ENCODE measurements around the gene DYDC2.
"Not testable (repeated sequence)": the region's sequence is repeated elsewhere in the genome, so short reads cannot be mapped to it uniquely, and the experiment has no call there.

DYDC2 gene, protein sequence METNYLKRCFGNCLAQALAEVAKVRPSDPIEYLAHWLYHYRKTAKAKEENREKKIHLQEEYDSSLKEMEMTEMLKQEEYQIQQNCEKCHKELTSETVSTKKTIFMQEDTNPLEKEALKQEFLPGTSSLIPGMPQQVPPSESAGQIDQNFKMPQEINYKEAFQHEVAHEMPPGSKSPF

DNA sequence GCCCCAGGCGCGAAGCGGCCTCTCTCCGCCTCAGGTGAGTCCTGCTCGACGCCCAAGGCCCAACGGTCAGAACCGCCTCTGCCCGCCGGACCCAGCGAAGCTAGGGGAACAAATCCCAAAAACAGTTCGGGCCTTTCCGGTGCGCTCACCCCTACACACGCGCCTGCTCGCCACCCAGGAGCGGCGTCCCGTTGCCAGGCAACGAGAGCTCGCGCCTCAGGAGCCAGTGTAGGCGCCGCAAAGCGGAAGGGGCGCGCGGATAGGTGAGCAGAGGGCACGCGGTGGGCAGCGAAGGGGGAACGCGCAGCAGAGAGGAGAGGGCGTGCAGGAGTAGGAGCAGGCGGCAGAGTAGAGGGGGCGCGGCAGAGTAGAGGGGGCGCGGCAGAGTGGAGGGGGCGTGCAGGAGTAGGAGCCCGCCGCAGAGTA is at the start of gene DYDC2, which contains the start of gene DYDC1:
Gene DYDC2 (plus strand): TSS at position 219 of the 426 bp plus-strand sequence. CDS start 5,663 bp downstream, outside the sequence.
Gene DYDC1 (minus strand): TSS at position 193 of the 426 bp plus-strand sequence. CDS start 4,154 bp downstream, outside the sequence.
- FAIRE-seq (no peak), DNase-seq (ENCODE audit: insufficient read length, low spot score) (no peak)

DNA sequence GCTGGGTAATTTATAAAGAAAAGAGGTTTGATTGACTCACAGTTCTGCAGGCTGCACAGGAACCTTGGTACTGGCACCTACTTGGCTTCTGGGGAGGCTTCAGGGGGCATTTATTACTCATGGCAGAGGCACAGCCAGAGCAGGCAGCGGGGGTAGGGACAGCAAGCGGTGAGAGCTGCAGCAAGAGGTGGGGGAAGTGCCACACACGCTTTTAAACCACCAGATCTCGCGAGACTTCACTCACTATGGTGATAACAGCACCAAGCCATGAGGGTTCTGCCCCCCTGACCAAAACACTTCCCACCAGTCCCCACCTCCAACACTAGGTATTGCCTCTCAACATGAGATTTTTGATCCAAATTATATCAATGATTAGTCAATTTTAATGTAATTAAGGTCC is 43.1 kb upstream of the DYDC2 start:
- DNase-seq (ENCODE audit: insufficient read length, low spot score) (no peak), FAIRE-seq (no peak)

DNA sequence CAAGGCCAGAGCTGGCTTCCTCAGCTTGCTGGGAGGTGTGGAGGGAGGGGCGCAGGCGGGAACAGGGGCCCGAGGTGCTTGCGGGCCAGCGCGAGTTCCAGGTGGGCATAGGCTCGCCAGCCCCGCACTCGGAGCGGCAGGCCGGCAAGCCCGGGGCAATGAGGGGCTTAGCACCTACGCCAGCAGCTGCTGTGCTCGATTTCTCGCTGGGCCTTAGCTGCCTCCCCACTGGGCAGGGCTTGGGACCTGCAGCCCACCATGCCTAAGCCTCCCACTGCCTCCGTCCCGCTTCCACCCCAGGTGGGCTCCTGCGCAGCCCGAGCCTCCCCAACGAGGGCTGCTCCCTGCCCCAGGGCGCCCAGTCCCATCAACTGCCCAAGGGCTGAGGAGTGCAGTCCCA is 41.2 kb upstream of the DYDC2 start:
- FAIRE-seq = no peak

DNA sequence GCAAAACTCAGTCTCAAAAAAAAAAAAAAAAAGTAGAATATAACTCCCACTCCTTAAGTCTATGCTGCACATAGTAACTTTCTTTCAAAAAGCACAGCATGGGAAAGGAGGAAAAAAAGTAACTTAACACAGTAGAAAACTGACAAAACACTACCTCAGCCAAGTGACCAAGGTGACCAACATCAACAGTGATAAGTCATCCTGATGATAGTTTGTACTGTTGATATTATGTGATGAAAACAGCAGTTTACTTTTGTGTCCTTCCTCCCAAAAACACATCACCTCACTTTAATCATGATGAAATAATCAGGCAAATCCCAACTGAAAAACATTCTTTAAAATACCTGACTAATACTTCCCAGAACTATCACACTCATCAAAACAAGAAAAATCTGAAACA is 37.8 kb upstream of the DYDC2 start:
- DNase-seq (ENCODE audit: insufficient read length, low spot score) (no peak), FAIRE-seq (no peak)

More for the DNA sequence above, 41.2 kb upstream of the DYDC2 start:
- DNase-seq (ENCODE audit: insufficient read length, low spot score) = no peak

DNA sequence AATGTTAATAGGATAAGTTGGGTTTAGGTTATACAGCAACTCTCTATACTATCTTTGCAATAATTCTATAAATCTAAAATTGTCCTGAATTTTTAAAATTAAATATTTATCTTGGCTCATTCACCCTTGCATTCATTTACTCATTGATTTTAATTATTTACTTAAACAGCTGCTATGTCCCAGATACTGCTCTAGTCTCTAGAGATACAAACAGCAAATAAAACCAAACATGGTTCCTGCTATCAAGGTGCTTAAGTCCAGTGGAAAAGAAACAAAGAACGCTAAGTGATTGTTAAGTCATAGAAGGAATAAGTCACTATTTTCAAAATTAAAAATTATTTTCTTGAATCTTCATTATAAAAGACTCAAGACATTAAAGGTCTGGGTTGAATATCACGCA is 37.3 kb upstream of the DYDC2 start:
- FAIRE-seq (no peak), DNase-seq (ENCODE audit: insufficient read length, low spot score) (no peak)

DNA sequence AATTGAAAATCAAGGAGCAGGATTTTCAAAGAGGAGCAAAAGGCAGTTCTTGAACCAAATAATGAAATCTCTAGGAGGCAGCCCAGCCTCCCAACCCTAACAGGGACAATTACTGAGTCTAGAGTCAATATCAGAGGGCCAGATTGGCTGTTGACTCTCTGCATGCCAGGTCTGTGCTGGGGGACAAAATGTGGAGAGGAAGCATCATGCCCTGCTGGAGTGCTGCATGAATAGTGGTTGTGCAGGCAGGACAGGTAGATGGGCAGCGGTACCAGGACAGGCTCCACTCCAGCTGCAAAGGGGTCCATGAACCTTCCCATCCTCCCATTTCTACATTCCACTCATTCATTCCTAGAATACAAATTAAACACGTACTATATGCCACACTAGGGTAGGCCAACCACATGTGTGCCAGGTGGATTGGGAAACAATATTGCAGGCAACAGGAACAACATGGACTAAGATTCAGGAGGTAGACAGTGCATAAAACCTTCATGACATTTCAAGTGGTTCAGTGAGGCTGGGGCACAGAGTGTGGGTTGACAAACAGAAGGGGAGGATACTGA is 36.8 kb upstream of the DYDC2 start:
- FAIRE-seq (peak; percentile 16), DNase-seq (ENCODE audit: insufficient read length, low spot score) (no peak)

DNA sequence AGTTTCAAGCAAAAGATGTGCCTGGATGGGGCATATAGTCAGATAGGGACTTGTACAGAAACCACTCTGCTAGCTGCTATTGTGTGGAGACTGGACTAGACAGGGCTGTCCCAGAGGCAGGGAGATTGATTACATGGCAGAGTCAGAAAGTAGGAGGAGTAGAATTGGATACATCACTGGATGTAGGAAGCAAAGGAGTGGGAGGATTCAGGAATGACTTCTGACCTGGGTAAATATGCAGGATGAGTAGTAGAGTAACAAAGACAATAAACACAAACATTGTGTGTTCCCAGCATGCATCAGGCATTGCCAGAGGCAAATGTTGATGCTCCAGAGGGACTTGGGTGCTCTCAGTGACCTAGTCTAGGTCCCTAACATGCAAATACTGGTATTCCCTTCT is 36.2 kb upstream of the DYDC2 start:
- DNase-seq (ENCODE audit: insufficient read length, low spot score) (no peak), FAIRE-seq (no peak)

DNA sequence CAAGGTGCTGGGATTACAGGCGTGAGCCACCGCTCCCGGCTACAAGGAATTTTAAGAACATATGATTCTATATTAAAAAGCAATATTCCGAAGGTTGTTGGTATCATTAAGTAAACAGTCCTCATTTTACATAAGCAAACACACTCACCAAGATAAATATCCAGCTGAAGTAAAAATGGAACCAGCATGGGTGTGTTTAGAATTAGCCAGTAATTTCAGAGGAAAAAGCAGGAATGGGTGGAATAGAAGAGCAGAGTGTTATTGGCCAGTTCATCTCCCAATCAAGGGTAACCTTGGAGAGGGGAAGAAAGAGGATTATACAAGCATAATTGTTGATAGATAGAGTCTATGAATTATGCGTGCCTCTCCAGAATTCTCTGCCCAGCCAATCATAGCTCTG is 35.4 kb upstream of the DYDC2 start:
- FAIRE-seq = no peak
- DNase-seq (ENCODE audit: insufficient read length, low spot score) = no peak

DNA sequence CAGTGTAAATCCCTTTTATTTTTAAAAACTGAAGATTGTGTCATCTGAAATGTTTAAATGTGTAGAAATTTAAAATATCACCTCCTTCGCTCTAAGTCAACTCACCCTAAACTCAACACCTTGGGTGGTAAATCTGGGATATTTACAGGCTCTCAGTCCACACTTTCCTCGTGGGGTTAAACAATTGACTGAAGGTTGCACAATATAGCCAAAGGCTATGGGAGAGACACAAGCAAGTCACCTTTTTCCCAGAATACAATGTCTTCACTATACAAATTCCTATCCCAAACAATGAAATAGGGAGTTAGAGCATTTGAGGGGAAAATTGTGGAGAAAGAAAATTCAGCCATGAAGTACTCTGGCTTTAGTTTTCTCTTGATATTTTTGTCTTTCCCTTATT is 34.4 kb upstream of the DYDC2 start:
- FAIRE-seq = no peak

DNA sequence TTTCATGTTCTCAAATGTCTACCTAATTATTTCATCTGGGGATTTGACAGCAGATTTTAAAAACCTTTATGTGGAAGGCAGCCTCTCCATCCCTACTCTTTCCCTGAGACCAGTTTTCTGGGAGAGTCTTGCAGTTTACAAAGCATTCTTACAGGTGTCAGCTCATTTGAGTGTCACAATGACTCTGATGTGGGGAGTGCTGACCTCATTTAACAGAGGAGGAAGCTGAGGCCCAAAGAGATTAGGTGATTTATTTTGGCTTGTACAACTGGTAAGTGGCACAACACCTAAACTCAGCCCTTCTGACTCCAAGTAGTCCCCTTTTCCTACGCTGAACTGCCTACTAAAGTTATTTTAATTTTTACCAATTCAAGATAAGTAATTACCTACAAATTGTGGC is 33.9 kb upstream of the DYDC2 start:
- FAIRE-seq (no peak), DNase-seq (ENCODE audit: insufficient read length, low spot score) (no peak)

More for the DNA sequence above, 34.4 kb upstream of the DYDC2 start:
- DNase-seq (ENCODE audit: insufficient read length, low spot score) = no peak

DNA sequence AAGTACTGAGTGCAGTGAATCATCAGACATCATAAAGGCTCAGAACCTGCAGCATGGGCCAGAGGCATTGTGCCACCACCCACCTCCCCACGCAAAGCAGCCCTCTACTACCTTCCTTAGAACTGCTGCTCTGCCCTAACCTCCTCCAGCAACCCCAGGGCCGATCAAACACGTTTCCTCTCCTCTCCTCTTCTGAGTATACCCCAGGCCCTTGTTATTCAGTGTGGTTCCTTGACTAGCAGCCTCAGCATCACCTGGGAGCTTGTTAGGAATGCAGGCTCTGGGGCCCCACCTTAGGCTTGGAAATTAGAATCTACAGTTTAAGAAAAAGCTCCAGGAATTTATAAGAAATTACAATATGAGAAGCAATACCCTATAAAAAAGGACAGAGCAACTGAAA is 33.3 kb upstream of the DYDC2 start:
- DNase-seq (ENCODE audit: insufficient read length, low spot score) (no peak), FAIRE-seq (no peak)

DNA sequence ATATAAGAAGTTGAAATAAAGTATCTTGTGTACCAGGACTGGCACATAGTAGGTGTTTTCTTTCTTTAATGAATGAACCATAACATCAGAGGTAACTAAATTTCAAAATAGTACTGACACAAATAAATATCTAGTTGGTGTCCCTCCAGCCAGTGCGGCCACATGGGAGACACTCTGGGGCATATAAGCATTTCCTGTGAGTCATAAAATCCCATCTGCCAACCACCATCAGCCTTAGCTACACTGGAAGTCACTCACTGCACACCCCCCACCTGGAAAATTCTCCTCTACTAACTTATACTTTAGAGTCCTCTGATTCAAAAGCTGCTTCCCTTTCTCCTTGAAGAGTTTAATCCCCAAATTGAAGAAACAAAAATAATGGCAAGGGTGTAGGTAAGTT is 32.5 kb upstream of the DYDC2 start:
- FAIRE-seq (peak; percentile 23), DNase-seq (ENCODE audit: insufficient read length, low spot score) (peak; percentile 69)

DNA sequence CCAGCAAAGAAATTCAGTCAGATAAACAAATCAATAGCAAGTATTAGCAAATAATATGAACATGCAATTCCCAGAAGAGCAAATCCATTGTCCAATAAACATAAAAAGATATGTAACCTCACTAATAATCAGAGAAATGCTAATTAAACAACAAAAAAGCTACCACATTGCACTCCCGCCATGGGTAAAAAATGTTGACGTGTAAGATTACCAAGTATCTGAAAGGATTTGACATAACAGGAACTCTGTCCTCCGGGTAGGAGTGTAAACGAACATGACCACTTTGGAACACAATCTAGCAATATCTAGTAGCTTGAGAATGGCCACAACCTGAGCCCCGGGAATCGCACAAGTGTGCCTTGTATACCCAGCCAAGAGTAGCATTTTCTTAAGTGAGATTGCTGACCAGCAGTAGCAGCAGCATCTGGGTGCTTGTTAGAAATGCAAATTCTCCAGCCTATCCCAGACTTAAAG is 31.7 kb upstream of the DYDC2 start:
- FAIRE-seq (no peak), DNase-seq (ENCODE audit: insufficient read length, low spot score) (no peak)

DNA sequence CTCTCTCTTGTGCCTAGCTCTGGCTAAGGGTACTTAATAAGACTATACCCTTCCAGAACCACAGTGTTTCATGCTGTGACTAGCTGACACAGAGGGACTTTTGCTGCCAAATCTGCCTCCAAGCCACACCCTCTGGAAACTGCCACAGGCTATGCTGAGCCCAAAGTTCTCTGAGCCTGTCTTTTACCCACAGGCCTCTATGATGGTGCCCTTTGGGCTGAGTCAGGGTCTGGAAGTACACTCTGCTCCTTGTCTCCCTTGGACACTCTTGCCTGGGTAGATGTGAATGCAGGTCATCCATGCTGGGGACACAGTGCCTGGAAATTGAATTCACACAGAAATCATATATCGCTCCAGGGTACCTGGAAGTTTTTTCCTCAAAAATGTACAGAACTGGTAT is 22.6 kb upstream of the DYDC2 start:
- DNase-seq (ENCODE audit: insufficient read length, low spot score) (no peak), FAIRE-seq (no peak)

DNA sequence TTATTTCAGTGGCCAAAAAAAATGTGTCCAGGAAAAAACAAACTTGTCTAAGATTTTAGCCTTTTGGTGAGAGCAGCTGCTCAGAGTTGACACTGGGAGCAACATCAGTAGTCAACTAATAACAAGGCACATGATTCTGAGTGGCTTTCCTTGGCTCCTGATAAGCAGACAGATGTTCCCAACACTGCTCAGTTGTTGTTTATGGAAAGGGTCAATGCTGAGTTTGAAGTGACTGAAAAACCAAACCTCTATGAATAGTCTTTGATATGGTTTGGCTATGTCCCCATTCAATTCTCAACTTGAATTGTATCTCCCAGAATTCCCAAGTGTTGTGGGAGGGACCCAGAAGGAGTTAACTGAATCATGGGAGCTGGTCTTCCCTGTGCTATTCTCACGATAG is 12.3 kb upstream of the DYDC2 start:
- no peak for FAIRE-seq

DNA sequence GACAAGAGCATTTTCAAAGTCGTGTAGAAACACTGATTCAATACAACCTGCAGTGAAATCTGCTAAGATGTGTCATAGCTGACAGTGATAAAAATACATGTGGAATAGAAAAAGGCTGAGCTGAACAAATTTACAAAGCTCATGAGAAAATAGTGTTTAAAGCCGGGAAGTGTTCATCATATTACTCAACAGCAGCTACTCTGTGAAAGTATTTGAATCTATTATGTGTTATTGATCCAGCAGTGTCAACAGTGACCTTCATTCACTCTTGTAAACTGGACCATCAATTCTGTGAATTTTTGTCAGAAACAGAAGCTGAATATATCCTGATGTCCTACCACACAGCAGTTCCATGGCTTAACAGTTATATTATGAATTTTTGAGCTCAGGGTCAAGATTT is 11.7 kb upstream of the DYDC2 start:
- no peak for FAIRE-seq
- no peak for DNase-seq (ENCODE audit: insufficient read length, low spot score)

More for the DNA sequence above, 12.3 kb upstream of the DYDC2 start:
- DNase-seq (ENCODE audit: insufficient read length, low spot score) = no peak

DNA sequence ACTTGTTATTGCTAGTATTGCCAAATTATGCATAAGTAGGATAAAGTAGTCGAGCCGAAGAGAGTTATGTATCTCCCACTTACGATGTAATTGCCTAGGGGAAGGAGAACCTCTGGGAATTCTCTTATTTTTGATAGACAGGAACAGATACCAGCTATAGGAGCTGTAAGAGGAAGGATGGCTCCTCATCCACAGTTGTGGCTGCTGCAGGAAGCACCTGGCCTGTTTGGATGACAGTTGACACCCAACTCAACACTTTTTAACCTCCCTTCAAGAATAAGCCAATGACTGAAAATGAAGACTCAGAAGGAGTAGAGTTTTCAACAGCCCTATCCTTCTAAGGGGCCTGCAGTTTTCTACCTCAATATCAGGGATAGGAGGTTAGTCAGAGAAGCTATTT is 6.3 kb upstream of the DYDC2 start:
- FAIRE-seq (no peak), DNase-seq (ENCODE audit: insufficient read length, low spot score) (no peak)

DNA sequence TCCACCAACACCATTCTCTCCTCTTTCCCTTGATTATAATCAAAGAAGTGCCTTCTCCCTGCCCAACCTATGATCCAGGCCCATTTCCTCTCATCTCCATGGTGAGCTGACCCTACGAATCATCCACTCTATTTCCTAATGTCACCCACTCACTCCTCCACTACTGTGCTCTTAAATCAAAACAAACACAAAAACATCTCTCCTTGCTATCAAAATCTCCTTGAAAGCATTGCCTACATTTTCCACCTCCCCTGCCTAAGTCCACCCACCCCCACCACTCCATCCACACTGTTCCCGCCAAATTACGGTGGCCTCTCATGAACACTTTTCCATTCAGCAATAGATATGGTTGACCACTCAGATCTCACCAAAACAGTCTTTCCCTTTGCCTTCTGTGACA is 5.4 kb upstream of the DYDC2 start:
- no peak for FAIRE-seq
- no peak for DNase-seq (ENCODE audit: insufficient read length, low spot score)

DNA sequence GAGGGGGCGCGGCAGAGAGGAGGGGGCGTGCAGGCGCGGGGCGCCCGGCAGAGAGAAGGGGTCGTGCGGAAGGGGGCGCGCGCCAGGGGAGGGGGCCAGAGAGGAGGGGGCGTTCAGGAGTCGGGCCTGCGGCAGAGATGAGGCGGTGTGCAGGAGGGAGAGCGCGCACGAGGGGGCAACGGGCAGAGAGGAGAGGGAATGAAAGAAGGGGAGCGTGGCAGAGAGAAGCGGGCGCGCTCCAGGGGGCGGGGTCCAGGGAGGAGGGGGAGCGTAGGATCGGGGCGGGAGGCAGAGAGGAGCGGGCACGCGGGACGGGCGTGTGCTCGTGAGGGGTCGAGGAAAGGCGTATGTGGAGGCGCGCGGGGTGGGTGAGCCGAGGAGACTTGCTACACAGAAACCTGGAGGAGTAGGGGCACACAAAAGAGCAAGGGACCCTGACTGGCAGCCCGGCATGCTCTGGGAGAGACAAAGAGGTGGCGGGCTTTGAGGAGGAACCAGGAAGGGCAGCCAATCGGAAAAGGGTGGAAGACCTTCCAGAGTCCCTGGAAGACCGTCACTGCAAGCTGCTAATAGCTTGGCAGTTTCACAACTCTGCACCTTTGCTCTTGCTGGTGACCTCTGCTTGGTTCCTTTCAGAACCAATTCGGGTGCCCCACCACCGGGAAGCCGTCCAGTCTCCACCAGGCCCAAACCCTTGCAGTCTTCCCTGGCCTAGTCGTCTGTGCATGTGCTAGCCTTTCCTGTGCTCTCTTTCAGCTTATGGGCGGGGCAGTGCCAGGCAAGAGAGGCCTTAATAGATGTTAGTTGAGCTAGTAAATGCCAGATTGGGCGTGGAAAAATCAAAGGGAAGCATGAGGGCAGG is 639 bp downstream of the DYDC2 start:
- DNase-seq (ENCODE audit: insufficient read length, low spot score) = no peak

DNA sequence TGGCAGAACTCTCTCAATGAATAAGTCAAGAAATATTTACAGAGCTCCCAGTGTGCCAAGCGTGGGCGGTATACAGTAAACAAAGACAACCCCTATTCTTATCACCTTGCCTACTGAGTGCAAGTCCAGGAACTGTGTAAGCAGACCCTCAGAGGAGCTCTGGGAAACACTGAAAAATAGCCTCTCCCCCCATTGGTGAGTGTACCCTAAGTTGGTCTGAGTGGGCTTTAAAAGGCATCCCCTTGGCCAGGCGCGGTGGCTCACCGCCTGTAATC is 1.2 kb downstream of the DYDC2 start:
- no peak for DNase-seq (ENCODE audit: insufficient read length, low spot score)

More for the DNA sequence above, 639 bp downstream of the DYDC2 start:
- no peak for FAIRE-seq

DNA sequence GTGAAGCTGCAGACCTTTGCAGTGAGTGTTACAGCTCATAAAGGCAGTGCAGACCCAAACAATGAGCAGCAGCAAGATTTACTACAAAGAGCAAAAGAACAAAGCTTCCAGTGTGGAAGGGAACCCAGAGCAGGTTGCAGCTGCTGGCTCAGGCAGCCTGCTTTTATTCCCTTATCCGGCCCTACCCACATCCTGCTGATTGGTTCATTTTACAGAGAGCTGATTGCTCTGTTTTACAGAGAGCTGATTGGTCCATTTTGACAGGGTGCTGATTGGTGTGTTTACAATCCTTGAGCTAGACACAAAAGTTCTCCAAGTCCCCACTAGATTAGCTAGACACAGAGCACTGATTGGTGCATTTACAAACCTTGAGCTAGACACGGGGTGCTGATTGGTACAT is 2.3 kb downstream of the DYDC2 start:
- not testable (repeated sequence) for DNase-seq (ENCODE audit: insufficient read length, low spot score); FAIRE-seq

More for the DNA sequence above, 1.2 kb downstream of the DYDC2 start:
- FAIRE-seq = no peak

DNA sequence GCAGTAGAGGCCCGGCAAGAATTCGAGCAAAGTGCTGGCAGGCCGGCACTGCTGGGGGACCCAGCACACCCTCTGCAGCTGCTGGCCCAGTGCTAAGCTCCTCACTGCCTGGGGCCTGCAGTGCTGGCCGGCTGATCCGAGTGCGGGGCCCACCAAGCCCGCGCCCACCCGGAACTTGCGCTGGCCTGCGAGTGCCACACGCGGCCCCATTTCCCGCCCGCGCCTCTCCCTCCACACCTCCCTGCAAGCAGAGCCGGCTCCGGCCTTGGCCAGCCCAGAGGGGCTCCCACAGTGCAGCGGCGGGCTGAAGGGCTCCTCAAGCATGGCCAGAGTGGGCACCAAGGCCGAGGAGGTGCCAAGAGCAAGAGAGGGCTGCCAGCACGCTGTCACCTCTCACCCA is 3.1 kb downstream of the DYDC2 start:
- DNase-seq (ENCODE audit: insufficient read length, low spot score) (no peak), FAIRE-seq (no peak)

Data from HTR-8/SVneo (cell line).